GM12801 (cell line): ENCODE results near the gene FERMT1.

Experiments
- TF ChIP-seq, protein P1 (sequence below): IDR thresholded peaks from one replicate; pipeline ENCODE4 v1.5.1; 2011; ENCODE audit warnings: control low read depth; ENCODE audit not compliant: insufficient read length; ENCODE audit errors: extremely low read depth

The FERMT1 gene

GRCh38 chr20:6130045-6130444, 7.2 kb upstream of the FERMT1 start:
- TF ChIP-seq, protein P1, sequence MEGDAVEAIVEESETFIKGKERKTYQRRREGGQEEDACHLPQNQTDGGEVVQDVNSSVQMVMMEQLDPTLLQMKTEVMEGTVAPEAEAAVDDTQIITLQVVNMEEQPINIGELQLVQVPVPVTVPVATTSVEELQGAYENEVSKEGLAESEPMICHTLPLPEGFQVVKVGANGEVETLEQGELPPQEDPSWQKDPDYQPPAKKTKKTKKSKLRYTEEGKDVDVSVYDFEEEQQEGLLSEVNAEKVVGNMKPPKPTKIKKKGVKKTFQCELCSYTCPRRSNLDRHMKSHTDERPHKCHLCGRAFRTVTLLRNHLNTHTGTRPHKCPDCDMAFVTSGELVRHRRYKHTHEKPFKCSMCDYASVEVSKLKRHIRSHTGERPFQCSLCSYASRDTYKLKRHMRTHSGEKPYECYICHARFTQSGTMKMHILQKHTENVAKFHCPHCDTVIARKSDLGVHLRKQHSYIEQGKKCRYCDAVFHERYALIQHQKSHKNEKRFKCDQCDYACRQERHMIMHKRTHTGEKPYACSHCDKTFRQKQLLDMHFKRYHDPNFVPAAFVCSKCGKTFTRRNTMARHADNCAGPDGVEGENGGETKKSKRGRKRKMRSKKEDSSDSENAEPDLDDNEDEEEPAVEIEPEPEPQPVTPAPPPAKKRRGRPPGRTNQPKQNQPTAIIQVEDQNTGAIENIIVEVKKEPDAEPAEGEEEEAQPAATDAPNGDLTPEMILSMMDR: no peak

DNA sequence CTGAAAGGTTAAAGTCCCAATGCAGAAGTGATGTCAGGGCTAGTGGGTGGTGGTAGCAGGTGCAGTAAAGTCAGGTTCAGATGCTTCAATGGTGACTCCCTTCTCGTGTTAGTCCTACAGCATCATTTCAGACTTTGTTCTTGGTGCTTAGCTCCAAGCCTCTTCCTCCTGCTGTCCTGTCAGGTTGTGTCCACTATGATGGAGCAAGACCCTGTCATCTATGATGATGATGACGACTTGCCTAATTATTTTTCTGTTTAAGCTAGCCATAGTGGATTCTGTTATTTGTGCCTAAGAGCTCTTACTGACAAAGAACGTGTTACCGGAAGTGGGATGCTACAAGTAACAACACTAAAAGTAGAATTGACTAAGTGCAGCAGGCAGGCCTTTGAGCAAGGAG, 5.0 kb upstream of the FERMT1 start:
- TF ChIP-seq, protein P1: no peak

DNA sequence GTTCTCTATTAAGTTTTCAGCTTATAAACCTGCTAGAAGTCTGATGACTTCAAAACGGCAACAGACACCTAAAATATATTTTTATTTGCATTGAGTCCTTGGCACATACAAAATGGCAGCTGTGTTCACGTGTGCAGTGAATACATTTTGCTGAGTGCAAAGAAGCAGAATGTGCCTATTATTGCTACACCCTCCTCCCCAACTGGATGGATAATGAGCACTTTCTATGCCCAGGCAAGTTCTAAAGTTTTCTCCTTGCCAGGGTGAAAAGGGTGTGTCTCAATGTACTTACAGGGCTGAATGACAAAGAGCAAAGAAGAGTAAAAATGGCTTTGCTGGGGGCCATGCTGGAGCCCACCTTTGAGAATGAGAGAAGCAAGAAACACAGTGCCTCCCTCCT, 4.0 kb upstream of the FERMT1 start:
- TF ChIP-seq, protein P1: no peak

DNA sequence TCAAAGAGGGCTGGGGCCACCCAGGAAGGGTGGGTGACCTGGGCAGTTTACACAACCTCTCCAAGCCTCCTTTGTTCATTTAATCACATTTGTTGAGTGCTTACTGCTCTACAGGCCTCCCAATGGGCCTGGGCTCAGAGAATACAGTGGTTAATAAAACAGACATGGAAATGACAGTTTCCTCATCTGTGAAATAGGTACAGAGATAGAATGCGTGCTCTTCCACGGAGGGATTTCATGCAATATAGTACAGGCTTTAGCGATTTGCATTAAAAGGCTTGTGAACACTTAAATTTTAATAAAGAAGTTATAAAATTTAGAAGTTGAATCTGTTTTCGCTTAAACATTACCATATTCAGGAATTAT, 802 bp upstream of the FERMT1 start:
- TF ChIP-seq, protein P1: no peak

- TF ChIP-seq, protein P1: no peak
Measured at GRCh38 chr20:6122111-6122872, 538 bp downstream of the FERMT1 start.

DNA sequence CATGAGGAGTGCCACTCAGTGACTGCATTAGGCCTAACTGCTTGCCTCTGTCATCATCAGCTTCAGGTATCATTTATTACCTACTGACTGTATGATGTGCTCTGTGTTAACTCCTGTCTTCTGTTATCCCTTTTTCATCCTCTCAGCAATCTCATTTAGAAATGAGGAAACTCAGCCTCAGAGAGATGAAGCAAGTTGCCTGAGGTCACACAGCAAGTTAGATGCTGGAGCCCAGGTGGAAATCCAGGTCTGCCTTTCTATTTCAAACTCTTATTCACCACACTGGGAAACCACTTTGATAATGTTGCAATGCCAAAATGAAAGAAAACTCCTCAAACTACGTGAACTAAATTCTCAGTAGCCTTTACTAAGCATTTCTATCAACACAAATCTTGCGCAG, 1.3 kb downstream of the FERMT1 start:
- TF ChIP-seq, protein P1: no peak

- TF ChIP-seq, protein P1: no peak
Measured at GRCh38 chr20:6120491-6120988, 2.3 kb downstream of the FERMT1 start.
